NCI-H2196 (cell line): ENCODE measurements around the gene CD34.
A peak's percentile ranks its signal among the peaks of the same experiment; 100 is the strongest.
"Not testable (repeated sequence)": the region's sequence is repeated elsewhere in the genome, so short reads cannot be mapped to it uniquely, and the experiment has no call there.

ENCODE experiments used
- DNase-seq: peaks from one replicate; lab custom pipeline; 2025; ENCODE audit not compliant: unreplicated experiment; lab: John Stamatoyannopoulos, UW

CD34 gene

GRCh38 chr1:207877914-207878313 is 33.0 kb downstream of the CD34 start:
- not testable (repeated sequence) for DNase-seq

- no peak for DNase-seq
These were observed 34.8 kb downstream of the CD34 start for GRCh38 chr1:207876131-207876530.

- DNase-seq: no peak
These were observed 35.4 kb downstream of the CD34 start for GRCh38 chr1:207875532-207875931.

GRCh38 chr1:207873055-207873890 is 37.7 kb downstream of the CD34 start:
- DNase-seq: no peak

- DNase-seq: no peak
These were observed 38.3 kb downstream of the CD34 start for GRCh38 chr1:207872621-207873020.

- DNase-seq: no peak
These were observed 39.7 kb downstream of the CD34 start for GRCh38 chr1:207871117-207871649.

- DNase-seq: no peak
These were observed 40.5 kb downstream of the CD34 start for GRCh38 chr1:207870306-207871031.

GRCh38 chr1:207869859-207870258 is 41.1 kb downstream of the CD34 start:
- no peak for DNase-seq

- DNase-seq: peak; percentile 82
These were observed 41.9 kb downstream of the CD34 start for GRCh38 chr1:207868774-207869721.

- peak; percentile 44 for DNase-seq
These were observed 42.6 kb downstream of the CD34 start for GRCh38 chr1:207868251-207868773.

GRCh38 chr1:207867136-207868109 is 43.5 kb downstream of the CD34 start:
- no peak for DNase-seq

- DNase-seq: peak; percentile 65
These were observed 44.3 kb downstream of the CD34 start for GRCh38 chr1:207866471-207867135.

- no peak for DNase-seq
These were observed 46.9 kb downstream of the CD34 start for GRCh38 chr1:207863893-207864535.

GRCh38 chr1:207862241-207862787 is 48.6 kb downstream of the CD34 start:
- DNase-seq: no peak

- no peak for DNase-seq
These were observed 49.3 kb downstream of the CD34 start for GRCh38 chr1:207861442-207862177.

- no peak for DNase-seq
These were observed 50.4 kb downstream of the CD34 start for GRCh38 chr1:207860531-207860930.

GRCh38 chr1:207858806-207859205 is 52.1 kb downstream of the CD34 start:
- DNase-seq: no peak
